GM03348 (cell line): ENCODE measurements around the gene THAP3.
"Not testable (repeated sequence)": the region's sequence is repeated elsewhere in the genome, so short reads cannot be mapped to it uniquely, and the experiment has no call there.

Source experiments
- DNase-seq: peaks from one replicate; pipeline ENCODE4 v3.0.0; 2012; ENCODE audit warnings: low spot score

THAP3 gene

GRCh38 chr1:6591222-6591621 lies 33.4 kb upstream of the THAP3 start:
- no peak for DNase-seq

- DNase-seq = no peak
These were observed 33.0 kb upstream of the THAP3 start for GRCh38 chr1:6591644-6592043.

- no peak for DNase-seq
These were observed 32.2 kb upstream of the THAP3 start for GRCh38 chr1:6592441-6592840.

- no peak for DNase-seq
These were observed 31.6 kb upstream of the THAP3 start for GRCh38 chr1:6592865-6593593.

GRCh38 chr1:6593810-6594209 lies 30.9 kb upstream of the THAP3 start:
- DNase-seq = no peak

- no peak for DNase-seq
These were observed 29.5 kb upstream of the THAP3 start for GRCh38 chr1:6594977-6595740.

- DNase-seq = no peak
These were observed 28.3 kb upstream of the THAP3 start for GRCh38 chr1:6596351-6596750.

- no peak for DNase-seq
These were observed 27.5 kb upstream of the THAP3 start for GRCh38 chr1:6596886-6597776.

GRCh38 chr1:6597777-6598131 lies 26.9 kb upstream of the THAP3 start:
- no peak for DNase-seq

GRCh38 chr1:6599141-6599975 lies 25.3 kb upstream of the THAP3 start:
- DNase-seq = no peak

GRCh38 chr1:6599991-6600390 lies 24.7 kb upstream of the THAP3 start:
- not testable (repeated sequence) for DNase-seq

GRCh38 chr1:6600410-6601048 lies 24.1 kb upstream of the THAP3 start:
- no peak for DNase-seq

- peak; percentile 90 for DNase-seq
These were observed 23.4 kb upstream of the THAP3 start for GRCh38 chr1:6601049-6601922.

- DNase-seq = no peak
These were observed 22.6 kb upstream of the THAP3 start for GRCh38 chr1:6601923-6602668.

- DNase-seq = peak; percentile 97
These were observed 21.9 kb upstream of the THAP3 start, which contains the start of gene KLHL21 for GRCh38 chr1:6602669-6603237. Gene KLHL21 (minus strand): TSS chr1:6602869. CDS start chr1:6602817, 52 bp downstream.

- DNase-seq = no peak
These were observed 21.3 kb upstream of the THAP3 start for GRCh38 chr1:6603238-6603914.

- DNase-seq = peak; percentile 86
These were observed 20.6 kb upstream of the THAP3 start for GRCh38 chr1:6603915-6604558.
